Keratinocyte (primary cell): ENCODE data around the gene JDP2. TPM values are rescaled to one million over a fixed set of nuclear protein-coding genes. Genes with fewer than 3 reads are reported as not detected.

Source experiments
- DNase-seq: peaks from one replicate; pipeline ENCODE4 v3.0.0-alpha.2; 2011; ENCODE audit warnings: low read depth, missing footprints, low spot score
- FAIRE-seq: peaks from 2 replicates; lab custom pipeline; 2011; peaks lifted over from hg19 to GRCh38; lab: Jason Lieb, UNC
- H2AFZ ChIP-seq: 2 replicates; pipeline ENCODE4 v1.6.0; 2012; ENCODE audit warnings: low read length, control low read depth, inconsistent platforms; ENCODE audit not compliant: control insufficient read depth
- H3K27ac ChIP-seq: 2 replicates; pipeline ENCODE4 v1.5.1; 2011; ENCODE audit warnings: low read length; ENCODE audit not compliant: control insufficient read depth, insufficient read depth
- H3K27me3 ChIP-seq: 3 replicates; pipeline ENCODE4 v1.6.0; 2011; ENCODE audit warnings: low read length; ENCODE audit not compliant: control insufficient read depth, insufficient read depth; ENCODE audit errors: extremely low read depth
- H3K36me3 ChIP-seq, 2 experiments: 2 replicates in 1 of 2; 3 replicates in 1 of 2; pipeline ENCODE4 v1.5.1; 2011; ENCODE audit warnings: low read length in 2 of 2, mild to moderate bottlenecking in 1 of 2; ENCODE audit not compliant: control insufficient read depth in 2 of 2, insufficient read depth in 2 of 2; ENCODE audit errors: extremely low read depth in 1 of 2
- H3K4me1 ChIP-seq: 3 replicates; pipeline ENCODE4 v1.5.1; 2011; ENCODE audit warnings: low read length; ENCODE audit not compliant: control insufficient read depth, insufficient read depth; ENCODE audit errors: extremely low read depth
- H3K4me2 ChIP-seq: 3 replicates; pipeline ENCODE4 v1.6.0; 2011; ENCODE audit warnings: low read depth, low read length; ENCODE audit not compliant: control insufficient read depth, insufficient read depth; ENCODE audit errors: extremely low read depth
- H3K4me3 ChIP-seq, 3 experiments: fragments of 200-600 bp in 1 of 3; sonication (generic) in 1 of 3; 2 replicates in 2 of 3; 3 replicates in 1 of 3; pipeline ENCODE4 v1.5.1; 2011 to 2016; ENCODE audit warnings: low read length in 3 of 3, mild to moderate bottlenecking in 3 of 3, control low read depth in 2 of 3, inconsistent platforms in 1 of 3, low read depth in 1 of 3, mixed read lengths in 1 of 3, mixed run types in 1 of 3, moderate library complexity in 1 of 3; ENCODE audit not compliant: control insufficient read depth in 2 of 3, insufficient read depth in 2 of 3; ENCODE audit errors: extremely low read depth in 1 of 3
- H3K79me2 ChIP-seq: 2 replicates; pipeline ENCODE4 v1.6.0; 2012; ENCODE audit warnings: low read length; ENCODE audit not compliant: control insufficient read depth, insufficient read depth
- H3K9ac ChIP-seq: 3 replicates; pipeline ENCODE4 v1.6.0; 2011; ENCODE audit warnings: low read length; ENCODE audit not compliant: control insufficient read depth, insufficient read depth; ENCODE audit errors: extremely low read depth
- H3K9me1 ChIP-seq: 3 replicates; pipeline ENCODE4 v1.6.0; 2011; ENCODE audit warnings: low read length; ENCODE audit not compliant: control insufficient read depth, insufficient read depth; ENCODE audit errors: extremely low read depth
- H3K9me3 ChIP-seq: 2 replicates; pipeline ENCODE4 v1.5.1; 2012; ENCODE audit warnings: low read depth, low read length; ENCODE audit not compliant: control insufficient read depth
- H4K20me1 ChIP-seq: 3 replicates; pipeline ENCODE4 v1.6.0; 2011; ENCODE audit warnings: low read length; ENCODE audit not compliant: control insufficient read depth, insufficient read depth; ENCODE audit errors: extremely low read depth
- CTCF ChIP-seq, 3 experiments: IDR thresholded peaks in 1 of 3; conservative IDR thresholded peaks in 1 of 3; optimal IDR thresholded peaks in 1 of 3; 2 replicates in 2 of 3; 3 replicates in 1 of 3; pipeline versions ENCODE3 to v1.5.1; 2011; ENCODE audit warnings: low read length in 3 of 3, mild to moderate bottlenecking in 3 of 3, moderate library complexity in 2 of 3, control low read depth in 1 of 3, inconsistent platforms in 1 of 3; ENCODE audit not compliant: insufficient read depth in 2 of 3; ENCODE audit errors: extremely low read depth in 1 of 3
- EZH2 ChIP-seq: IDR thresholded peaks from one replicate; pipeline ENCODE4 v1.6.1; 2012; ENCODE audit warnings: inconsistent platforms, mild to moderate bottlenecking, low read length, moderate library complexity
- dilution Hi-C: fragments of 300-500 bp; cut with MboI; formaldehyde crosslinking; loops from one replicate; pipeline ENCODE4 v1.7.0; 2020; ENCODE audit warnings: low sequenced_read_pairs; ENCODE audit not compliant: extremely low pct_ligation_motif_present
- polyA plus RNA-seq, 5 experiments: library from polyadenylated mRNA; depleted of rRNA in 3 of 5; stranded (reverse) in 3 of 5; stranded (forward) in 1 of 5; unstranded in 1 of 5; fragments of >200 nt; gene quantifications; 1 replicate in 1 of 5; 2 replicates in 3 of 5; 3 replicates in 1 of 5; pipeline versions ENCODE4 v1.2.1 to v1.2.3, GENCODE V29; 2011 to 2012; ENCODE audit warnings: missing spikeins in 2 of 5, low read depth in 1 of 5, low replicate concordance in 1 of 5

The JDP2 gene
- polyA plus RNA-seq, 1 donor (not counting 4 experiments of a cell fraction or from before 2014, with no cell fraction given), result 13.5 TPM

- no peak for TF ChIP-seq EZH2
- dilution Hi-C loops, result no loop called here
- Histone ChIP-seq H3K9ac (no peak overlapping the region), H2AFZ (no peak overlapping the region), H3K36me3 (peaks cover 16 to 35% of the 10 kb centered on the region in 2 experiments), H3K9me3 (no peaks in the 10 kb centered on the region), H3K27ac (no peak overlapping the region), H4K20me1 (no peaks in the 10 kb centered on the region), H3K9me1 (no peaks in the 10 kb centered on the region), H3K4me3 (no peak overlapping the region), H3K4me2 (no peak overlapping the region), H3K4me1 (peaks cover 3% of the 10 kb centered on the region), H3K27me3 (no peaks in the 10 kb centered on the region), H3K79me2 (no peaks in the 10 kb centered on the region)
- FAIRE-seq (no peak), DNase-seq (no peak)
Observed at GRCh38 chr14:75437201-75438143, 9.7 kb downstream of the JDP2 start.

- no peak overlapping the region for H3K4me2 ChIP-seq
- H3K27me3 ChIP-seq, result no peaks in the 10 kb centered on the region
- dilution Hi-C loops, result no loop called here
- no peak overlapping the region for H3K4me3 ChIP-seq
- DNase-seq (no peak), FAIRE-seq (no peak)
- no peaks in the 10 kb centered on the region for H3K9me1 ChIP-seq
- peaks cover 4% of the 10 kb centered on the region for H4K20me1 ChIP-seq
- no peaks in the 10 kb centered on the region for H3K79me2 ChIP-seq
- H3K4me1 ChIP-seq, result peaks cover 4% of the 10 kb centered on the region
- TF ChIP-seq CTCF (optimal IDR thresholded peaks at IDR 0.05 in 1 of 3, IDR thresholded peaks at IDR 0.05 in 1 of 3, conservative IDR thresholded peaks at IDR 0.05 in 1 of 3; ENCODE audit: extremely low read depth in 1 of 3, insufficient read depth in 2 of 3, low read length in 3 of 3) (no peak), EZH2 (no peak)
- no peak overlapping the region for H3K9ac ChIP-seq
- H3K9me3 ChIP-seq, result no peaks in the 10 kb centered on the region
- H3K36me3 ChIP-seq, result peaks cover 14 to 35% of the 10 kb centered on the region in 2 experiments
- no peak overlapping the region for H2AFZ ChIP-seq
- no peak overlapping the region for H3K27ac ChIP-seq
Observed at GRCh38 chr14:75438486-75439080, 10.8 kb downstream of the JDP2 start.
